ENCODE data around the gene NPY4R.
"Not testable (repeated sequence)": the region's sequence is repeated elsewhere in the genome, so short reads cannot be mapped to it uniquely, and the experiment has no call there.

The NPY4R gene

GRCh38 chr10:46465765-46466164 is at the start of gene NPY4R:
Gene NPY4R (minus strand): TSS chr10:46465958. CDS start chr10:46462635, 3,323 bp downstream.
- not testable (repeated sequence) for H3K4me3 ChIP-seq (ENCODE audit: low read depth, low read length)

GRCh38 chr10:46515366-46515765 is 49.6 kb upstream of the NPY4R start:
- Histone ChIP-seq H3K27ac (no peak overlapping the region), H3K9me3 (ENCODE audit: severe bottlenecking) (no peaks in the 10 kb centered on the region), H3K27me3 (ENCODE audit: insufficient read depth, low read depth, severe bottlenecking) (no peaks in the 10 kb centered on the region), H3K36me3 (no peaks in the 10 kb centered on the region), H3K4me3 (ENCODE audit: low read depth, low read length) (no peak overlapping the region)
- DNase-seq: no peak
- no peak for TF ChIP-seq CTCF (IDR thresholded peaks at IDR 0.05; ENCODE audit: low read depth, low read length)

More at GRCh38 chr10:46465765-46466164, at the start of gene NPY4R:
- DNase-seq; H3K9me3 ChIP-seq (ENCODE audit: severe bottlenecking); H3K27ac ChIP-seq; H3K36me3 ChIP-seq; H3K27me3 ChIP-seq (ENCODE audit: insufficient read depth, low read depth, severe bottlenecking): not testable (repeated sequence)

GRCh38 chr10:46514899-46515298 is 49.1 kb upstream of the NPY4R start:
- Histone ChIP-seq H3K9me3 (ENCODE audit: severe bottlenecking) (no peaks in the 10 kb centered on the region), H3K36me3 (no peaks in the 10 kb centered on the region), H3K27me3 (ENCODE audit: insufficient read depth, low read depth, severe bottlenecking) (no peaks in the 10 kb centered on the region), H3K4me3 (ENCODE audit: low read depth, low read length) (no peak overlapping the region), H3K27ac (no peak overlapping the region)
- no peak for DNase-seq
- TF ChIP-seq CTCF (IDR thresholded peaks at IDR 0.05; ENCODE audit: low read depth, low read length): no peak

GRCh38 chr10:46514431-46514861 is 48.7 kb upstream of the NPY4R start:
- H3K36me3 ChIP-seq: no peaks in the 10 kb centered on the region
- no peaks in the 10 kb centered on the region for H3K9me3 ChIP-seq (ENCODE audit: severe bottlenecking)
- peak; percentile 5 for DNase-seq
- no peak for TF ChIP-seq CTCF (IDR thresholded peaks at IDR 0.05; ENCODE audit: low read depth, low read length)
- no peaks in the 10 kb centered on the region for H3K27me3 ChIP-seq (ENCODE audit: insufficient read depth, low read depth, severe bottlenecking)
- no peak overlapping the region for H3K27ac ChIP-seq
- no peak overlapping the region for H3K4me3 ChIP-seq (ENCODE audit: low read depth, low read length)

- H3K4me3 ChIP-seq (ENCODE audit: low read depth, low read length); H3K9me3 ChIP-seq (ENCODE audit: severe bottlenecking); H3K27me3 ChIP-seq (ENCODE audit: insufficient read depth, low read depth, severe bottlenecking); H3K27ac ChIP-seq; DNase-seq; H3K36me3 ChIP-seq: not testable (repeated sequence)
Measured at GRCh38 chr10:46513333-46513732, 47.6 kb upstream of the NPY4R start.

GRCh38 chr10:46512725-46513124 is 47.0 kb upstream of the NPY4R start:
- H3K27ac ChIP-seq; H3K9me3 ChIP-seq (ENCODE audit: severe bottlenecking); DNase-seq; H3K36me3 ChIP-seq; H3K27me3 ChIP-seq (ENCODE audit: insufficient read depth, low read depth, severe bottlenecking); H3K4me3 ChIP-seq (ENCODE audit: low read depth, low read length): not testable (repeated sequence)

GRCh38 chr10:46512002-46512401 is 46.2 kb upstream of the NPY4R start:
- not testable (repeated sequence) for H3K36me3 ChIP-seq; H3K9me3 ChIP-seq (ENCODE audit: severe bottlenecking); DNase-seq; H3K27ac ChIP-seq; H3K4me3 ChIP-seq (ENCODE audit: low read depth, low read length); H3K27me3 ChIP-seq (ENCODE audit: insufficient read depth, low read depth, severe bottlenecking)

- not testable (repeated sequence) for H3K9me3 ChIP-seq (ENCODE audit: severe bottlenecking); DNase-seq; H3K36me3 ChIP-seq; H3K27ac ChIP-seq; H3K4me3 ChIP-seq (ENCODE audit: low read depth, low read length); H3K27me3 ChIP-seq (ENCODE audit: insufficient read depth, low read depth, severe bottlenecking)
Measured at GRCh38 chr10:46499990-46500389, 34.2 kb upstream of the NPY4R start.

- not testable (repeated sequence) for H3K27ac ChIP-seq; H3K4me3 ChIP-seq (ENCODE audit: low read depth, low read length); H3K36me3 ChIP-seq; DNase-seq; H3K27me3 ChIP-seq (ENCODE audit: insufficient read depth, low read depth, severe bottlenecking); H3K9me3 ChIP-seq (ENCODE audit: severe bottlenecking)
Measured at GRCh38 chr10:46498985-46499703, 33.4 kb upstream of the NPY4R start.

GRCh38 chr10:46497878-46498277 is 32.1 kb upstream of the NPY4R start:
- not testable (repeated sequence) for H3K27ac ChIP-seq; H3K36me3 ChIP-seq; DNase-seq; H3K9me3 ChIP-seq (ENCODE audit: severe bottlenecking); H3K4me3 ChIP-seq (ENCODE audit: low read depth, low read length); H3K27me3 ChIP-seq (ENCODE audit: insufficient read depth, low read depth, severe bottlenecking)

- H3K27me3 ChIP-seq (ENCODE audit: insufficient read depth, low read depth, severe bottlenecking); H3K36me3 ChIP-seq; H3K9me3 ChIP-seq (ENCODE audit: severe bottlenecking); H3K4me3 ChIP-seq (ENCODE audit: low read depth, low read length); H3K27ac ChIP-seq; DNase-seq: not testable (repeated sequence)
Measured at GRCh38 chr10:46497401-46497800, 31.6 kb upstream of the NPY4R start.

Data from WERI-Rb-1 (cell line).